GM12891 (cell line): ENCODE measurements around the gene ZKSCAN4. TPM values are rescaled to one million over a fixed set of nuclear protein-coding genes. Genes with fewer than 3 reads are reported as not detected.

Experiments
- DNase-seq: peaks from one replicate; pipeline ENCODE4 v3.0.0; 2011; ENCODE audit warnings: low spot score; ENCODE audit not compliant: insufficient read length
- FAIRE-seq: peaks from 2 replicates; lab custom pipeline; 2011; peaks lifted over from hg19 to GRCh38; lab: Jason Lieb, UNC
- PAX5 ChIP-seq: IDR thresholded peaks from 2 replicates; pipeline ENCODE4 v1.6.1; 2011; ENCODE audit warnings: low read length, moderate library complexity, mild to moderate bottlenecking; ENCODE audit not compliant: insufficient read depth, severe bottlenecking
- POLR2A ChIP-seq: IDR thresholded peaks from 2 replicates; pipeline ENCODE4 v1.6.1; 2011; ENCODE audit warnings: low read depth, low read length, control low read depth
- POLR2AphosphoS5 ChIP-seq: IDR thresholded peaks from 2 replicates; pipeline ENCODE4 v1.6.1; 2011; ENCODE audit warnings: low read depth, low read length, control low read depth
- POU2F2 ChIP-seq: IDR thresholded peaks from 2 replicates; pipeline ENCODE4 v1.6.1; 2011; ENCODE audit warnings: low read depth, mild to moderate bottlenecking, control low read depth, low read length, moderate library complexity
- SPI1 ChIP-seq: IDR thresholded peaks from 2 replicates; pipeline ENCODE4 v1.6.1; 2011; ENCODE audit warnings: low read depth, low read length, control low read depth
- TAF1 ChIP-seq: IDR thresholded peaks from 2 replicates; pipeline ENCODE4 v1.6.1; 2011; ENCODE audit warnings: low read depth, low read length, control low read depth
- polyA plus RNA-seq: library from polyadenylated mRNA; unstranded; fragments of >200 nt; gene quantifications from one replicate; pipeline ENCODE4 v1.2.1, GENCODE V29; 2012; ENCODE audit warnings: low read depth, missing spikeins, inconsistent platforms; ENCODE audit not compliant: missing spikeins

ZKSCAN4 gene
- polyA plus RNA-seq, result 2.6 TPM

DNA sequence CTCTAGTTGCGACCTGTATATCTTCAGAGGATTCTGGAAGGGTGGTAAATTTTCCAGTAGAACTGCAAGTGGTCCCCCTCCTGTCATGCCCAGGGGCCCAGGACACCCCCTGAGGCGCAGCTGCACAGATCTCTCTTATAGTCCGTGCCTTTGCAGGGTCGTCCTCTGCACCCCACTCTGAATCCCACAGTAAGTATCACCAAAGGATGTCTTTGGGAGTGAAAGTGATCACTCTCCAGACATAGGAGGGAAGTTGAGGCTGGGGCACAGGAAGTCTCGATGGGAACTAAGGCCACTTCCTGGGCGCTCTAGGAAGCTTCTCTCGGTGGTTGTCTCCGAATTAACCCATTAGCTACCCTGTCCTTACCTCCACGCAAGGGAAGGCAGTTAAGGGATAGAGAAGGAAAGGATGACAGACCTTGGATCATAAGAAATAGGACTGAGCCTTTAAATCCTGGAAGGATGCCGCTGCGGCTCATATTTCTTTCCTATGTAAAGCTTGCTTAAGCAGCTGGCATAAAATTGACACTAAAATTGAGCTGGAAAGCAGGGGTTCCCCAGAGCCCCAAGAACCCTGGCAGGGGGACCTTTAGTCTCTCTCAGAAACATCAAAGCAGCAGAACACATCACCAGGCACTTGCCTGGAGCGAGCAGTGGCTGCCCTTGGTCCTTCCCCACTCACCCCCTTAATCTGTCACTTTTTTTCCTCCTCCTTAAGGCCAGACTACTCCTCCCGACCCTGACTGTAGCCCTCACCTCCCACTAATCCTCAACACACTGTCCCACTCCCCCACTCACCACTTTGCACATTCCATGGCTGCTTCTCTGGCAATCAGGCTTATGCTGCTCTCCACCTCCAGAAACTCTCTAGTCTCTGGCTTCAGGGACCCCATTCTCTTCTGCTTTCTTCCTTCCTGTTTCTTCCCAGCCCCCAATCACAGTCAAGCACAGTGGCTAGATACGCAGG lies at the start of gene ZKSCAN4:
Gene ZKSCAN4, minus strand, starts transcription at position 261 of the 967 bp plus-strand sequence. CDS start 289 bp downstream, outside the sequence.
- peak; percentile 80 for FAIRE-seq
- peak; percentile 49 for DNase-seq
- TF ChIP-seq SPI1 (peak; percentile 57; the same call in 1 of the 2 replicates), POLR2AphosphoS5 (no peak), POLR2A (peak; percentile 16; the same call in 1 of the 2 replicates), PAX5 (no peak), POU2F2 (0 out of 2 replicates have a peak, but pooled peaks have one; percentile 46), TAF1 (peak; percentile 84; the same call in 1 of the 2 replicates)

DNA sequence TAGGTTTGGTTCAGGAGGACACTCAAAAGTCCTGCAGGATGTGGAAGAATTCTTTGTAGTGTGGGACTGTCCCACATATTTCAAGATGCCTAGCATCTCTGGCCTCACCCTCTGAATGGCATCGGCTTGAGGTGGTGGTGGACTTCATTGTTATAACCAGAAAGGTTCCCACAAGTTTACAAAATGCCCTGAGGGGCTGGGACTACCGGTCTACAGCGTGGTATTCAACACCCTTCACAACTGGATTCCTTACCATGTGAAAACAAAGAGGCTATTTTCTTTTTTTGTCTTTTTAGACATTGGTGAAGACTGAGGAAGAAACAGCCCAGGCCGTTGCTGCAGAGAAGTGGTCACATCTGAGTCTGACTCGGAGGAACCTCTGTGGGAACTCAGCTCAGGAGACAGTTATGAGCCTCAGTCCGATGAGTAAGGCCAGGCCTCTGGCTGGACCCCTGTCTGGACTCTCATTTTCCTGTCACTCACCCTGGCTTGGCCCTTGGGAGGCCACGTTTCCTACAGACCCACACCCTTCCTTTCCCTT lies 44.5 kb upstream of the ZKSCAN4 start:
- TF ChIP-seq TAF1 (no peak), POLR2AphosphoS5 (no peak), PAX5 (no peak), POU2F2 (no peak), POLR2A (no peak), SPI1 (no peak)
- no peak for FAIRE-seq
- DNase-seq, result no peak

DNA sequence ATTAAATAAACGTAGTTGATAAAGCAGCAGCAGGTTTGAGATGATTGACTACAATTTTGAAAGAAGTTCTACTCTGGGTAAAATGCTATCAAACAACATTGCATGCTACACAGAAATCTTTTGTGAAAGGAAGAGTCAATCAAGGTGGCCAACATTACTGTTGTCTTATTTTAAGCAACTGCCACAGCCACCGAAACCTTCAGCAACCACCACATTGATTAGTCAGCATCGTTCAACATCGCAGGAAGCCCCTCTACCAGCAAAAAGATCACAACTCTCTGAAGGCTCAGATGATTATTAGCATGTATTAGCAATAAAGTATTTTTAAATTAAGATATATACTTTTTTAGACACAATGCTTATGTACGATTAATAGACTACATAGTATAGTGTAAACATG lies 43.3 kb upstream of the ZKSCAN4 start:
- TF ChIP-seq SPI1 (no peak), TAF1 (no peak), POU2F2 (no peak), POLR2AphosphoS5 (no peak), PAX5 (no peak), POLR2A (no peak)
- FAIRE-seq (no peak), DNase-seq (no peak)

DNA sequence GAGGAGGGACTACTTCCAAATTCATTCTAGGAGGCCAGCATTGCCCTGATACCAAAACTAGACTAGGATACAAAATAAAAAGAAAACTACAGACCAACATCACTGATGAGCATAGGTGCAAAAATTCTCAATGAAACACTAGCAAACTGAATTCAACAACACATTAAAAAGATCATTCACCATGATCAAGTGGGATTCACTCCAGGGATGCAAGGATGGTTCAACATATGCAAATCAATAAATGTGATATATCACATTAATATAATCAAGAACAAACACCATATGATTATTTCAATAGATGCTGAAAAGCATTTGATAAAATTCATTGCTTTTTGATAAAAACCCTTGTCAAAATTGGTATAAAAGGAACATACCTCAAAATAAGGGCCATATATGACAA lies 39.5 kb upstream of the ZKSCAN4 start:
- FAIRE-seq (no peak), DNase-seq (no peak)
- TF ChIP-seq POLR2AphosphoS5, result no peak
- TF ChIP-seq TAF1, result no peak
- TF ChIP-seq POLR2A, result no peak
- TF ChIP-seq PAX5, result no peak
- no peak for TF ChIP-seq POU2F2
- no peak for TF ChIP-seq SPI1

DNA sequence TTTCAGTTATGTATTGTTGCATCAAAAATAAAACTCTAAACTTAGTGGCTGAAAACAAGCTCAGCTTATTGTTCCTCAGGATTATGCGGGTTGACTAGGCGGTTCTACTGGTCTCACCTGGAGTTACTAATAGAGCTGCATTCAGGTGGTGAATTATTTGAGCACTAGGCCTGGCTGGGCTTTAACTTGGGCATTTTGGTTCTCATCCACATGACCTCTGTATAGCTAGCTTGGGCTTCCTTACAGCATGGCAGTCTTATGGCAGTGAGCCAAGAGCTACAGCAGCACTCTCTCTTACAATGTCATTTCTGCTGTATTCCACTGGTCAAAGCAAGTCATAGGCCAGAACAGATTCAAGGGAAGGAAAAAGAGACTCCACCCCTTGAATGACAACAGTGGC lies 30.9 kb upstream of the ZKSCAN4 start:
- no peak for TF ChIP-seq POU2F2
- no peak for TF ChIP-seq SPI1
- TF ChIP-seq TAF1, result no peak
- TF ChIP-seq POLR2AphosphoS5, result no peak
- TF ChIP-seq PAX5, result no peak
- no peak for TF ChIP-seq POLR2A
- FAIRE-seq (no peak), DNase-seq (no peak)

DNA sequence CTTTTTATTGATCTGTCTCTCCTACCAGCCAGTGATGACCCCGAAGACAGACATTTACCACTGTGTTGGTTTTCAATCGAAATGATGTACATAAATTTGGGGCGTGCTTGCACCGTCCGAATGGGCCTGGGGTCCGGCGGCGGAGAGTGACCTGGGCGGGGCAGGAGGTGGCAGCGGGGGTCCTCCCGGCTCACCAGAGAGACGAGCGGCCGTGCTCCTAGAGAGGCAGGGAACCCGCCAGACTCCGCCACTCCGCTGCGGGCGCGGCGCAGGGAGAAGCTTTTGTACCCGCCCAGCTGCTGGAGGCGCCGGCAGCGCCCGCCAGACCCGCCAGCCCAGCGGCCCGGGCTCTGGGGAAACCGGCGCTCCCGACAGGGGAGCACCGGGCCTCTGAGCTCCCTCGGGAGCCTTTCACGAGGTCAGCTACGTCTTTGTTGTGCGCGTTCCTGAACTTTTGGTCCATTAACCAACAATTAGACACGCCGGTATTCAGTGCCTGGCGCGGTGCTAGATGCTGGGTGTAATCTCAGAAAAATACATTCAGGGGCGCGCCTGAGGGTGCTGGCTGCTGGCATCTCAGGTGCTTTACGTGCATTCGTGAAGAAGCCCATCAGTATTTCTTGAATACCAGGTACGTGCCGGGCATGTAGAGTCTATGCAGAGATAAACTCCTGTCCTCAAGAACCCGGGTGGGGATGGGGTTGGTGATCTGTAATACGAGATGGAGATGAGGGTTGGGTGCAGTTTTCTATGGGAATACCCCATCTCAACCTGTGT lies 29.4 kb upstream of the ZKSCAN4 start, which contains the start of gene PGBD1:
Gene PGBD1, plus strand, starts transcription at position 285 of the 777 bp plus-strand sequence. CDS start 2,242 bp downstream, outside the sequence.
- peak; percentile 9 for FAIRE-seq
- peak; percentile 46 for DNase-seq
- no peak for TF ChIP-seq SPI1
- TF ChIP-seq POLR2A, result 0 out of 2 replicates have a peak, but pooled peaks have one; percentile 39

GRCh38 chr6:28280595-28281287 lies 28.7 kb upstream of the ZKSCAN4 start:
- TF ChIP-seq POU2F2, result no peak
- TF ChIP-seq POLR2AphosphoS5, result no peak
- TF ChIP-seq TAF1, result no peak
- TF ChIP-seq SPI1, result no peak
- no peak for TF ChIP-seq PAX5
- TF ChIP-seq POLR2A, result no peak
- DNase-seq, result no peak
- no peak for FAIRE-seq

DNA sequence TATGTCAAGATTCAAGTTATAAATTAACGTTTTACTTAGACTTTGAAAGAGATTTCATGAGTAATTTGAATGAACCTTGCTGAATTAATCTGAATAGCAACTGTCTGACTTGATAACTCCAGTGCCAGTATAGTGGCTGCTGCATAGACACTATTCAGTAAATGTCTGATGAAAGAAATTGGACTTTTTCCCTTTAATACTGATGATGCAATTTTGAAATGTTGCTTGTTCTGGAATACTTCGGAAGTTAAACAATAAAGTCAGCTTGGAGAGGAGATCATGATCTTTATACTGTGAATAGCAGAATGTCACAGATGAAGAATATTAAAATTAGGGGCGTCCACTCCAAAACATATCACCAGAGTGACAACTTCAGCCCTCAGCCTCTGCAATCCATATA lies 25.7 kb upstream of the ZKSCAN4 start:
- no peak for DNase-seq
- FAIRE-seq, result no peak
- no peak for TF ChIP-seq PAX5
- TF ChIP-seq TAF1, result no peak
- TF ChIP-seq POLR2AphosphoS5, result no peak
- TF ChIP-seq SPI1, result no peak
- no peak for TF ChIP-seq POU2F2
- TF ChIP-seq POLR2A, result no peak
